ENCODE results near the gene ZCCHC8.
"Not testable (repeated sequence)": the region's sequence is repeated elsewhere in the genome, so short reads cannot be mapped to it uniquely, and the experiment has no call there.

Gene ZCCHC8

GRCh38 chr12:122474324-122474716 lies 26.4 kb downstream of the ZCCHC8 start:
- DNase-seq (ENCODE audit: insufficient read length, low spot score) (no peak), FAIRE-seq (no peak)

- DNase-seq (ENCODE audit: insufficient read length, low spot score) = no peak
- peak; percentile 33 for FAIRE-seq
These were observed 27.0 kb downstream of the ZCCHC8 start for GRCh38 chr12:122473543-122474323.

- peak; percentile 4 for FAIRE-seq
- DNase-seq (ENCODE audit: insufficient read length, low spot score) = peak; percentile 21
These were observed 29.2 kb downstream of the ZCCHC8 start for GRCh38 chr12:122471324-122472226.

GRCh38 chr12:122470576-122470975 lies 30.2 kb downstream of the ZCCHC8 start:
- FAIRE-seq; DNase-seq (ENCODE audit: insufficient read length, low spot score): not testable (repeated sequence)

GRCh38 chr12:122469856-122470255 lies 30.9 kb downstream of the ZCCHC8 start:
- not testable (repeated sequence) for DNase-seq (ENCODE audit: insufficient read length, low spot score); FAIRE-seq

GRCh38 chr12:122467983-122468382 lies 32.7 kb downstream of the ZCCHC8 start:
- FAIRE-seq (no peak), DNase-seq (ENCODE audit: insufficient read length, low spot score) (no peak)

- FAIRE-seq; DNase-seq (ENCODE audit: insufficient read length, low spot score): not testable (repeated sequence)
These were observed 36.3 kb downstream of the ZCCHC8 start for GRCh38 chr12:122464317-122465042.

- DNase-seq (ENCODE audit: insufficient read length, low spot score) (no peak), FAIRE-seq (no peak)
These were observed 40.1 kb downstream of the ZCCHC8 start for GRCh38 chr12:122460641-122461040.

GRCh38 chr12:122460061-122460460 lies 40.7 kb downstream of the ZCCHC8 start:
- FAIRE-seq = no peak
- no peak for DNase-seq (ENCODE audit: insufficient read length, low spot score)

GRCh38 chr12:122459211-122459610 lies 41.5 kb downstream of the ZCCHC8 start:
- no peak for FAIRE-seq
- no peak for DNase-seq (ENCODE audit: insufficient read length, low spot score)

- no peak for FAIRE-seq
- no peak for DNase-seq (ENCODE audit: insufficient read length, low spot score)
These were observed 42.4 kb downstream of the ZCCHC8 start for GRCh38 chr12:122458105-122459035.

GRCh38 chr12:122457627-122458026 lies 43.1 kb downstream of the ZCCHC8 start:
- FAIRE-seq = peak; percentile 44

GRCh38 chr12:122454739-122455138 lies 46.0 kb downstream of the ZCCHC8 start:
- FAIRE-seq (no peak), DNase-seq (ENCODE audit: insufficient read length, low spot score) (no peak)

More at GRCh38 chr12:122457627-122458026, 43.1 kb downstream of the ZCCHC8 start:
- no peak for DNase-seq (ENCODE audit: insufficient read length, low spot score)

- DNase-seq (ENCODE audit: insufficient read length, low spot score) = no peak
- FAIRE-seq = no peak
These were observed 46.4 kb downstream of the ZCCHC8 start for GRCh38 chr12:122454250-122454721.

GRCh38 chr12:122452701-122453285 lies 47.9 kb downstream of the ZCCHC8 start:
- DNase-seq (ENCODE audit: insufficient read length, low spot score) (no peak), FAIRE-seq (no peak)

- FAIRE-seq (no peak), DNase-seq (ENCODE audit: insufficient read length, low spot score) (no peak)
These were observed 51.4 kb downstream of the ZCCHC8 start for GRCh38 chr12:122449317-122449716.

GRCh38 chr12:122447825-122448224 lies 52.9 kb downstream of the ZCCHC8 start:
- not testable (repeated sequence) for FAIRE-seq; DNase-seq (ENCODE audit: insufficient read length, low spot score)

GRCh38 chr12:122446390-122446789 lies 54.3 kb downstream of the ZCCHC8 start:
- not testable (repeated sequence) for DNase-seq (ENCODE audit: insufficient read length, low spot score); FAIRE-seq

- not testable (repeated sequence) for DNase-seq (ENCODE audit: insufficient read length, low spot score); FAIRE-seq
These were observed 56.7 kb downstream of the ZCCHC8 start for GRCh38 chr12:122444071-122444470.

Data from GM19239 (cell line).